Airway epithelial cell (primary cell): ENCODE data around the gene P2RY13. TPM values are rescaled to one million over a fixed set of nuclear protein-coding genes. Genes with fewer than 3 reads are reported as not detected.

Experiments
- total RNA-seq: library from RNA; depleted of rRNA; stranded (reverse); fragments of >200 nt; gene quantifications from 2 replicates; pipeline ENCODE4 v1.2.3, GENCODE V29; 2015

The P2RY13 gene
- total RNA-seq, result not detected in 2 replicates

DNA sequence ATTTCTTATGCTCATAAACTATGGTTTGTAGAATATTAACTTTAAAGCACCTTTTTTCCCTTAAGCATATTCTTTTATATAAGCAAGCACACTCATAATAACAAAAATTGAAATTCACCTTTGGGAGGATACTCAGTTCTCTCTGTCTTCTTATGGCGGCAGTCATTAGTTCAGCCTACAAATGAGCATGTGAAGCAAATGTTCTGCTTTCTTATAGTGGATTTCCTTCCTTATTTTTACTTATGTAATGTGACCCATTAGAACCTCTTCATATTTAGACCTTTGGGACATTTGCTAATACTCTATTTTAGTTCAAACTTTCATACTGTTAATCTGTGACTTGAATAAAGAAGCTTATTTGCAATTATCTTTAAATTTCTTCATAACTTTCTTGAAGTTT lies at the start of gene P2RY13:
Gene P2RY13 (minus strand): TSS at position 187 of the 400 bp plus-strand sequence. CDS start 21 bp downstream, at position 166.

DNA sequence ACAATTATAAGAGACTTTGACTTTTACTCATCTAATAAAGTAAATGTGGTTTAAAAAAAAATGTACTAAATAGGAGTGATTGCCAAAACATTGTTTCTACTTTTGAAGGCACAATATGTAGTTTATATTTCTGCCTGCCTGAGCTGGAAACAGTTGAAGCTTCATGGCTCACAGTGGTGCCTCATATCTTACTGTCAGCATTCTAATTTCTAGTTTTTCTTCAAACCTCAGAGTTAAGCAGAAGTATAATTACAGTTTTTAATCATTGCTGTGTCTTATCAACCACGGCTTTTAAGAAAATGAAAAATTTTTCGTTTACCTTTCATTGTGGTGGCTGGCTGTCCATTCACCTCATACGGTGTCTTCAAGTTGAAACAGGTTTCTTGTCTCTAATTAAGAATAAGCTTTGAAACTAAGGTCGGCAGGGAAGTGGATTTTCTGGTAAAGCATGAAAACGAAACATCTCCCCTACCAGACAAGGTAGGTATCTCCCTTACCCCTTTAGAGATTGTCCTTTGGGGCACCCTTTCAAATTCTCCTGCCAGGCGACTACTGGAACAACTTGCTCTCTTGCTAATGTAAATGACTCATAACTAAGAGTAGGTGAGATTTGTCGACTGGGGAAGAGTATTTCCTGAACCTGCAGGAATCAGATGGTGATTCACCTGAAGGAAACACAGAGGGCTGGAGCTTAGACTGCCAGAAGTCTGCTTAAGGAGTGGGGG lies 12.9 kb downstream of the P2RY13 start, which contains the start of gene GPR87:
Gene GPR87 (minus strand): TSS at position 554 of the 725 bp plus-strand sequence. CDS start 16,720 bp downstream, outside the sequence.

DNA sequence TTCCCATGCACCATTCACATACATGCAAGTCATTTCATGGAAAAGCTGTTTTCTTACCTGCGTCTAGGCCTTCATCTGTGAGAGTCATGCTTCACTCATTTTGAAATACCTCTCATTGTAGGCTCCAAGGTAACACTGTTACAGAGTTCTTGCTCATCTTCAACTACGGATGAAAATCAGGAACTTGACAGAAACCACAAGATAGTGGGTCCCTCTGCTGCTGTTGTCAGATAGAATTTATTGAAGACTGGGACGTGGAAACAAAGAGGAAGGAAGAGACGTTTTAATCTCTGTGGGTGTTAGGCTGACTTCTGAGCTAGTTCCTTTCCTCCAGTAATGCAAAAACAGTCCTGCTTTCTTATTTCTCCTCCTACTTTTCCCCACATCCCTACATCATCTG lies 51.1 kb downstream of the P2RY13 start, which contains the start of gene P2RY14:
Gene P2RY14 (minus strand): TSS at position 313 of the 400 bp plus-strand sequence. CDS start 64,226 bp downstream, outside the sequence.

Other genes starting within 250 kb of the P2RY13 start
- 0.05 and 0.07 TPM in 2 replicates for gene MED12L, start 243.9 kb downstream of the P2RY13 start, total RNA-seq
- gene GPR171, start 126.3 kb downstream of the P2RY13 start, total RNA-seq, result not detected in 2 replicates
- 0.07 TPM in 1 of 2 replicates, not detected in the other for gene P2RY14, start 51.0 kb downstream of the P2RY13 start, total RNA-seq
- 69.9 and 74.1 TPM in 2 replicates for gene GPR87, start 12.7 kb downstream of the P2RY13 start, total RNA-seq
- gene P2RY12, start 55.2 kb upstream of the P2RY13 start, total RNA-seq, result not detected in 2 replicates
- under 0.01 and 0.07 TPM in 2 replicates for gene IGSF10, start 131.5 kb upstream of the P2RY13 start, total RNA-seq